ENCODE data around the gene RASA1.

GRCh38 chr5:87398981-87399614 is 131.4 kb downstream of the RASA1 start:
- TF ChIP-seq POLR2A (IDR thresholded peaks at IDR 0.05) = no peak
- TF ChIP-seq CTCF (IDR thresholded peaks at IDR 0.05) = no peak

Data from ovary (tissue), 3 donors.